ENCODE data around the gene OSBPL3.
A peak's percentile ranks its signal among the peaks of the same experiment; 100 is the strongest.

The OSBPL3 gene

GRCh38 chr7:24781106-24781505, 198.9 kb downstream of the OSBPL3 start:
- no peak for DNase-seq (ENCODE audit: low spot score)
- no peak overlapping the region for H3K27ac ChIP-seq
- ChIA-PET CTCF (no interaction called here), POLR2A (ENCODE audit: low non-redundant PET) (no interaction called here)
- TF ChIP-seq, protein P1, sequence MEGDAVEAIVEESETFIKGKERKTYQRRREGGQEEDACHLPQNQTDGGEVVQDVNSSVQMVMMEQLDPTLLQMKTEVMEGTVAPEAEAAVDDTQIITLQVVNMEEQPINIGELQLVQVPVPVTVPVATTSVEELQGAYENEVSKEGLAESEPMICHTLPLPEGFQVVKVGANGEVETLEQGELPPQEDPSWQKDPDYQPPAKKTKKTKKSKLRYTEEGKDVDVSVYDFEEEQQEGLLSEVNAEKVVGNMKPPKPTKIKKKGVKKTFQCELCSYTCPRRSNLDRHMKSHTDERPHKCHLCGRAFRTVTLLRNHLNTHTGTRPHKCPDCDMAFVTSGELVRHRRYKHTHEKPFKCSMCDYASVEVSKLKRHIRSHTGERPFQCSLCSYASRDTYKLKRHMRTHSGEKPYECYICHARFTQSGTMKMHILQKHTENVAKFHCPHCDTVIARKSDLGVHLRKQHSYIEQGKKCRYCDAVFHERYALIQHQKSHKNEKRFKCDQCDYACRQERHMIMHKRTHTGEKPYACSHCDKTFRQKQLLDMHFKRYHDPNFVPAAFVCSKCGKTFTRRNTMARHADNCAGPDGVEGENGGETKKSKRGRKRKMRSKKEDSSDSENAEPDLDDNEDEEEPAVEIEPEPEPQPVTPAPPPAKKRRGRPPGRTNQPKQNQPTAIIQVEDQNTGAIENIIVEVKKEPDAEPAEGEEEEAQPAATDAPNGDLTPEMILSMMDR (conservative IDR thresholded peaks at IDR 0.05; ENCODE audit: low read depth): no peak

- no peak for DNase-seq (ENCODE audit: low spot score)
- CTCF ChIA-PET: no interaction called here
- POLR2A ChIA-PET (ENCODE audit: low non-redundant PET): no interaction called here
- TF ChIP-seq, protein P1 (conservative IDR thresholded peaks at IDR 0.05; ENCODE audit: low read depth): no peak
- H3K27ac ChIP-seq: no peak overlapping the region
These were observed 200.7 kb downstream of the OSBPL3 start for GRCh38 chr7:24779283-24779655.

DNA sequence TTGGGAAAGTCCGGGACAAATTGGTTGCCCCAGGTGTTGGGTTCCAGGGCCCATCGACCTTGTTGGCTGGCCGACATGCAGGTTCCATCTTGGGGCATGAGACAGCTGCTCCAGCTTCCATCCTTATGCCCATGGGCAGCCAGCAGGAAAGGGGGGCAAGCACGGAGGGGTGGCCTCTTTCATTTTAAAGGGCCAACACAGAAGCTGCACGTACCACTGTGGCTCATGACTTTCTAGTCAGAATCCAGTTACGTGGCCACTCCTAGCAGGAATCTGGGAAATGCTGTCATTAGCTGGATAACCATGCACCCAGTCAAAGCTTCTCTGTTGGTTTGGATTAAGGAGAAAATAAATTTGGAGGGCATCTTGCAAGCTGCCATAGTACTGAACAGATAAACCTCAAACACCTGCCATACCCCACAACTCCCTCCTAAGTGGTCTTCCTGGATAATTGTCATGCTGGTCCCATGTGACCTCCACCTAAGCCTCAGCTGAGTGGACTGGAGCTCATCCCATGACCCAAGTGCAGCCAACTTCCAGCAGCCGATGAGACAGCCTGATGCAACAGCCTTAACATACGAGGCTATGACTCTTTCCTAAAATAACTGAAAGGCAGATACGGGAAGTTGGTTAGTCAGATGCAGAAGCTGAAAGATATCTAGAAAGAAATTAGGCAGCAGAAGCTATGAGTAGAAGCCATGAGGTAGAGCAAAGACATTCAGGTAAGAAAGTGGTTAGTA, 201.3 kb downstream of the OSBPL3 start:
- peak overlapping the region; percentile 14; the same call in 1 of the 2 replicates for H3K27ac ChIP-seq
- ChIA-PET CTCF (no interaction called here), POLR2A (ENCODE audit: low non-redundant PET) (no interaction called here)
- DNase-seq (ENCODE audit: low spot score): no peak
- TF ChIP-seq, protein P1 (conservative IDR thresholded peaks at IDR 0.05; ENCODE audit: low read depth): no peak

DNA sequence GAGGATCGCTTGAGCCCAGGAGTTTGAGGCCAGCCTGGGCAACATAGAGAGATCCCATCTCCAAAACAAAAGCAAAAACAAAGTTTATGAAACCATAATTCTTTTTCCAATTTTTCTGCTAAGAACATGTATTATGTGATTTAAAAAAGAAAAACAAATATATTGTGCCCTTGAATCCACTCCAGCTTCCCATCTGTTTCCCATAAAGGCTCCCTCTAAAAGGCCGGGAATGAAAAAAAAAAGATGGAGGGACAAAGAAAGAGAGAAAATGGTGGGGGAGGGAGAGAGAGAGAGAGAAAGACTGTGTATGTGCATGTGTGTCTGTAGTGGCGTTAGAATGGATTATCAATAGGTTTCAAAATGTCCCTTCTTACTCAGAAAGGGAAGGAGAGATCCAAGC, 202.2 kb downstream of the OSBPL3 start:
- no peak overlapping the region for H3K27ac ChIP-seq
- ChIA-PET POLR2A (ENCODE audit: low non-redundant PET) (no interaction called here), CTCF (no interaction called here)
- TF ChIP-seq, protein P1 (conservative IDR thresholded peaks at IDR 0.05; ENCODE audit: low read depth): no peak
- DNase-seq (ENCODE audit: low spot score): no peak

DNA sequence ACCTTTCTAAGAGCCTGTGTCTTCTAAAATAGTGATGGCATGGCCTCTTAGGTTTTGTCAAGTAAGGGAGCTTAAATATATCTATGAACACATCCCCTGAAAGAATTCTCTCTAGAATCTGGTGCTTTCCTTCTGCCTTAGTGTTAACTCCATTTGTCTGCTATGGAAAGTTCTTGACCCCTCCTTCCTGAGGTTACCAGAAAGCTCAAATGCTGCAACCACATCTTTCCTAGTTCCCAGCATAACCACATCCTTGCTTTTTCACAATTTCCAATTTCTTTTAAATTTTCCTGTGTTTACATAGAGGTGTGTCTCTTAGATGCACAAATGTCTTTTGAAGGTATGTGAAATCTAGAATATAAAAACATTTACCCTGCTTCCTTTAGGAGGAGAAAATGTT, 206.3 kb downstream of the OSBPL3 start:
- CTCF ChIA-PET: no interaction called here

DNA sequence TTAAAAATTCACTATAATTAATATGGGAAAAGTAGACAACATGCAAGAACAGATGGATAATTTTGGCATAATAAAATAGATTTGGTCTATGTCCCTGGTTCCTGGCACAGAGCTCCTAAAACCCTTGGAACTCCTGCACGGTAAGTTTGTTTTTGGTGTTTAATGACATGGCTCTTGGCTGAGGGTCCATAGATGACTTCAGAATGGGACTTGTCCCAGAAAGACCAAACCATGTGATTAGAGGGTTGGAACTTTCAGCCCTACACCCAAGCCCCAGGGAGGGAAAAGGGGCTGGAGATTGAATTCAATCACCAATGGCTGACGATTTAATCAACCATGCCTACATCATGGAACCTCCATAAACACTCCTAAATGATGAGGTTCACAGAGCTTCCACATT, 210.1 kb downstream of the OSBPL3 start:
- no peak for DNase-seq (ENCODE audit: low spot score)
- POLR2A ChIA-PET (ENCODE audit: low non-redundant PET): no interaction called here
- no peak overlapping the region for H3K27ac ChIP-seq
- CTCF ChIA-PET: interaction anchor here (0.9 kb wide), 1 partner anchor 47 kb away, joined by 3 read pairs; no protein-coding TSS in a partner anchor
- TF ChIP-seq, protein P1 (conservative IDR thresholded peaks at IDR 0.05; ENCODE audit: low read depth): no peak

More for the DNA sequence above, 206.3 kb downstream of the OSBPL3 start:
- TF ChIP-seq, protein P1 (conservative IDR thresholded peaks at IDR 0.05; ENCODE audit: low read depth): no peak
- POLR2A ChIA-PET (ENCODE audit: low non-redundant PET): no interaction called here
- no peak for DNase-seq (ENCODE audit: low spot score)
- H3K27ac ChIP-seq: no peak overlapping the region

Data from RWPE1 (cell line).